HEK293T (cell line): Measurements from ENCODE around the gene HIVEP3.

ENCODE experiments used
- ARNT ChIP-seq: fragments of 450-650 bp; IDR thresholded peaks from 2 replicates; pipeline ENCODE4 v1.6.1; 2017; ENCODE audit warnings: mild to moderate bottlenecking
- BHLHE40 ChIP-seq: fragments of 450-650 bp; IDR thresholded peaks from 2 replicates; pipeline ENCODE4 v1.6.1; 2016; ENCODE audit warnings: mild to moderate bottlenecking, moderate library complexity, borderline replicate concordance
- ELF4 ChIP-seq: fragments of 450-650 bp; IDR thresholded peaks from 2 replicates; pipeline ENCODE4 v1.6.1; 2017; ENCODE audit warnings: antibody characterized with exemption
- FOXA1 ChIP-seq: fragments of 450-650 bp; IDR thresholded peaks from 2 replicates; pipeline ENCODE4 v1.6.1; 2016; ENCODE audit warnings: mild to moderate bottlenecking
- ZNF384 ChIP-seq: fragments of 450-650 bp; IDR thresholded peaks from 2 replicates; pipeline ENCODE4 v1.6.1; 2016

DNA sequence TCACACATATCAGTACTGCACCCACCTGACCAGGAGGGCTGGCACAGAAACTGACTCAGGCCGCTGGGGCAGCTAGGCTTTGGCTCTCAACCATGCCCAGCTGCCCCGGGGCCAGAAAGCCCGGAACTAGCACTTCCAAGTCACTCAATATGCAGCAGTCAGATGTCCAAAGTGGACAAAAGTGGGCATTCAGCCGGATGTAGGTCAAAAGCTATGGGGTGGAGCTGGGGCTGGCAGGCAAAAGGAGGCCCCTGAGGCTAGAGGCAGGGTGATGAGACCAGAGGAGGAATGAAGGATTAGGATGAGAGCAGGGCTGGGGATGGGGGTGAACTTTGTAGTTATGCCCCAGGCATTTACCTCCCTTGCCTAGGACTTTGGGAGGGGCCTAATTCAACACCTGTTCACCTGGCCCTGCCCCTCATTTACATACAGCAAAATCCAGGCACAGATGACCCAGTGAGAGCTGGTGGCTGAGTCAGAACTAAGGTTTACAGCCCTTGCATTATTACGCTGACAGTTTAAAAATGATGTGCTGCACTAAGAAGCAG, 403.5 kb downstream of the HIVEP3 start:
- TF ChIP-seq ARNT: no peak
- TF ChIP-seq ELF4: no peak
- TF ChIP-seq BHLHE40: no peak
- TF ChIP-seq ZNF384: no peak
- no peak for TF ChIP-seq FOXA1
